ENCODE results near the gene CMTM5.

CMTM5 gene

GRCh38 chr14:23377573-23378563 is 1.0 kb downstream of the CMTM5 start:
- no peak for TF ChIP-seq FOXP2 (optimal IDR thresholded peaks at IDR 0.05; ENCODE audit: borderline replicate concordance, extremely low read depth, extremely low read length, insufficient read depth)
- no peak for TF ChIP-seq REST (IDR thresholded peaks at IDR 0.05; ENCODE audit: insufficient read depth in 1 of 2, low read depth in 2 of 2, low read length in 2 of 2)

GRCh38 chr14:23378612-23379220 is 1.9 kb downstream of the CMTM5 start:
- no peak for TF ChIP-seq SIN3A (IDR thresholded peaks at IDR 0.05; ENCODE audit: borderline replicate concordance, insufficient read depth, low read length)
- no peak for TF ChIP-seq POLR2AphosphoS5 (IDR thresholded peaks at IDR 0.05; ENCODE audit: low read depth, low read length)
- no peak for TF ChIP-seq REST (IDR thresholded peaks at IDR 0.05; ENCODE audit: insufficient read depth in 1 of 2, low read depth in 2 of 2, low read length in 2 of 2)
- no peak for TF ChIP-seq FOXP2 (optimal IDR thresholded peaks at IDR 0.05; ENCODE audit: borderline replicate concordance, extremely low read depth, extremely low read length, insufficient read depth)
- TF ChIP-seq TAF1 (IDR thresholded peaks at IDR 0.05; ENCODE audit: borderline replicate concordance, insufficient read depth, low read length), result no peak

GRCh38 chr14:23379366-23380196 is 2.7 kb downstream of the CMTM5 start:
- no peak for TF ChIP-seq REST (IDR thresholded peaks at IDR 0.05; ENCODE audit: insufficient read depth in 1 of 2, low read depth in 2 of 2, low read length in 2 of 2)
- no peak for TF ChIP-seq POLR2AphosphoS5 (IDR thresholded peaks at IDR 0.05; ENCODE audit: low read depth, low read length)
- no peak for TF ChIP-seq FOXP2 (optimal IDR thresholded peaks at IDR 0.05; ENCODE audit: borderline replicate concordance, extremely low read depth, extremely low read length, insufficient read depth)
- no peak for TF ChIP-seq TAF1 (IDR thresholded peaks at IDR 0.05; ENCODE audit: borderline replicate concordance, insufficient read depth, low read length)
- TF ChIP-seq SIN3A (IDR thresholded peaks at IDR 0.05; ENCODE audit: borderline replicate concordance, insufficient read depth, low read length), result no peak

- TF ChIP-seq TAF1 (IDR thresholded peaks at IDR 0.05; ENCODE audit: borderline replicate concordance, insufficient read depth, low read length) (no peak), FOXP2 (optimal IDR thresholded peaks at IDR 0.05; ENCODE audit: borderline replicate concordance, extremely low read depth, extremely low read length, insufficient read depth) (no peak), POLR2AphosphoS5 (IDR thresholded peaks at IDR 0.05; ENCODE audit: low read depth, low read length) (no peak), SIN3A (IDR thresholded peaks at IDR 0.05; ENCODE audit: borderline replicate concordance, insufficient read depth, low read length) (no peak)
Observed at GRCh38 chr14:23380197-23380914, 3.5 kb downstream of the CMTM5 start.

- TF ChIP-seq TAF1 (IDR thresholded peaks at IDR 0.05; ENCODE audit: borderline replicate concordance, insufficient read depth, low read length), result no peak
- no peak for TF ChIP-seq SIN3A (IDR thresholded peaks at IDR 0.05; ENCODE audit: borderline replicate concordance, insufficient read depth, low read length)
- no peak for TF ChIP-seq POLR2AphosphoS5 (IDR thresholded peaks at IDR 0.05; ENCODE audit: low read depth, low read length)
- no peak for TF ChIP-seq REST (IDR thresholded peaks at IDR 0.05; ENCODE audit: insufficient read depth in 1 of 2, low read depth in 2 of 2, low read length in 2 of 2)
- no peak for TF ChIP-seq FOXP2 (optimal IDR thresholded peaks at IDR 0.05; ENCODE audit: borderline replicate concordance, extremely low read depth, extremely low read length, insufficient read depth)
Observed at GRCh38 chr14:23380976-23381375, 4.1 kb downstream of the CMTM5 start.

Data from PFSK-1 (cell line).